Stomach (tissue), 4 donors: ENCODE measurements around the gene AUTS2.

Experiments
- CTCF ChIP-seq, 7 experiments: fragments of 450-650 bp in 4 of 7; fragments of 200-600 bp in 3 of 7; sonication (generic) in 3 of 7; IDR thresholded peaks; one replicate each; pipeline ENCODE4 v1.5.1; 2016 to 2019; ENCODE audit warnings: antibody characterized with exemption in 7 of 7, control low read depth in 2 of 7, mild to moderate bottlenecking in 1 of 7
- EP300 ChIP-seq: sonication (generic); formaldehyde crosslinking; IDR thresholded peaks from one replicate; pipeline ENCODE4 v1.6.1; 2017; ENCODE audit warnings: antibody characterized with exemption

GRCh38 chr7:70426249-70426880, 828.1 kb downstream of the AUTS2 start:
- TF ChIP-seq CTCF (IDR thresholded peaks at IDR 0.05) = no peak
- TF ChIP-seq EP300 = no peak
